Adrenal gland (tissue), 5 donors: Measurements from ENCODE around the gene HNRNPK.

ENCODE experiments used
- CTCF ChIP-seq, 6 experiments: fragments of 450-650 bp in 4 of 6; fragments of 200-600 bp in 2 of 6; sonication (generic) in 1 of 6; IDR thresholded peaks; 1 replicate in 5 of 6; 2 replicates in 1 of 6; pipeline versions ENCODE4 v1.5.1 to v1.8.0; 2016 to 2021; ENCODE audit warnings: antibody characterized with exemption in 6 of 6, mild to moderate bottlenecking in 2 of 6, moderate library complexity in 1 of 6
- POLR2A ChIP-seq, 2 donors: fragments of 450-650 bp; IDR thresholded peaks; one replicate each; pipeline ENCODE4 v1.6.1; 2017; ENCODE audit warnings: antibody characterized with exemption in 2 of 2, mild to moderate bottlenecking in 2 of 2, moderate library complexity in 1 of 2
- donor health status: DM: no; HTN: no; CAD: no.

GRCh38 chr9:83971485-83971884 lies 8.5 kb downstream of the HNRNPK start:
- TF ChIP-seq CTCF (IDR thresholded peaks at IDR 0.05), result no peak
- no peak for TF ChIP-seq POLR2A (IDR thresholded peaks at IDR 0.05)
